GM12878 (cell line): ENCODE measurements around the gene FAP. TPM values are rescaled to one million over a fixed set of nuclear protein-coding genes. Genes with fewer than 3 reads are reported as not detected.

Experiments used
- ATAC-seq: fragments of 200-7000 bp; cut with Tn5 transposase; 3 replicates; pipeline ENCODE4 v1.9.1; 2020; ENCODE audit warnings: mild to moderate bottlenecking, moderate library complexity
- BruUV-seq: library from RNA; stranded (reverse); fragments of 400-500 nt; replicated peaks from 2 replicates; lab custom pipeline; 2021; lab: Mats Ljungman, UMichigan
- CTCF ChIA-PET: fragments of 300-600 bp; sonication (Branson Sonifier 250); formaldehyde crosslinking; extraction: SDS; loops from one replicate; lab custom pipeline; 2021; ENCODE audit warnings: inconsistent platforms; lab: Yijun Ruan, JAX
- POLR2A ChIA-PET: fragments of 350-600 bp; formaldehyde crosslinking; extraction: SDS; loops from one replicate; lab custom pipeline; 2021; ENCODE audit warnings: inconsistent platforms; lab: Charles Lee
- RAD21 ChIA-PET: fragments of 300-600 bp; sonication (Branson Sonifier 250); formaldehyde crosslinking; loops from one replicate; lab custom pipeline; 2023; ENCODE audit warnings: antibody characterized with exemption; ENCODE audit not compliant: unreplicated experiment; lab: Charles Lee
- SMC1A ChIA-PET: fragments of 300-600 bp; sonication (Branson Sonifier 250); formaldehyde crosslinking; loops from one replicate; lab custom pipeline; 2023; ENCODE audit not compliant: unreplicated experiment, uncharacterized antibody; lab: Charles Lee
- DNase-seq: peaks from one replicate; pipeline ENCODE4 v3.0.0-alpha.2; 2011; ENCODE audit warnings: low read depth, low spot score
- FAIRE-seq: peaks from 3 replicates; lab custom pipeline; 2011; peaks lifted over from hg19 to GRCh38; lab: Jason Lieb, UNC
- H2AFZ ChIP-seq: 2 replicates; pipeline ENCODE4 v1.6.0; 2011; ENCODE audit warnings: low read depth, low read length, control low read depth; ENCODE audit not compliant: control insufficient read depth
- H3K27ac ChIP-seq: 2 replicates; pipeline ENCODE4 v1.5.1; 2011; ENCODE audit warnings: control low read depth; ENCODE audit not compliant: control insufficient read depth, insufficient read depth
- H3K27me3 ChIP-seq, 2 experiments: replicated peaks in 1 of 2; 2 replicates each; pipeline versions ENCODE4 v1.6.0 to v1.6.1; 2011; ENCODE audit warnings: low read length in 1 of 2; ENCODE audit not compliant: control insufficient read depth in 2 of 2, insufficient read depth in 2 of 2
- H3K36me3 ChIP-seq, 2 experiments: 2 replicates each; pipeline ENCODE4 v1.5.1; 2011; ENCODE audit warnings: low read length in 1 of 2; ENCODE audit not compliant: control insufficient read depth in 2 of 2, insufficient read depth in 2 of 2
- H3K4me1 ChIP-seq: 2 replicates; pipeline ENCODE4 v1.6.1; 2011; ENCODE audit warnings: mild to moderate bottlenecking, low read length, moderate library complexity, mixed read lengths; ENCODE audit not compliant: control insufficient read depth, insufficient read depth
- H3K4me2 ChIP-seq: 2 replicates; pipeline ENCODE4 v1.6.0; 2011; ENCODE audit warnings: control low read depth; ENCODE audit not compliant: control insufficient read depth, insufficient read depth
- H3K4me3 ChIP-seq: fragments of 200-600 bp; sonication (generic); 2 replicates; pipeline ENCODE4 v1.5.1; 2016
- H3K79me2 ChIP-seq: 2 replicates; pipeline ENCODE4 v1.6.0; 2011; ENCODE audit warnings: low read length; ENCODE audit not compliant: control insufficient read depth, insufficient read depth
- H3K9ac ChIP-seq: 2 replicates; pipeline ENCODE4 v1.8.0; 2011; ENCODE audit warnings: low read length, control low read depth, mixed read lengths; ENCODE audit not compliant: control insufficient read depth, insufficient read depth
- H3K9me3 ChIP-seq: replicated peaks from 3 replicates; pipeline ENCODE4 v1.5.1; 2011; ENCODE audit warnings: mild to moderate bottlenecking, low read length; ENCODE audit not compliant: control insufficient read depth, insufficient read depth
- H4K20me1 ChIP-seq: 2 replicates; pipeline ENCODE4 v1.6.0; 2011; ENCODE audit not compliant: control insufficient read depth, insufficient read depth
- CBX5 ChIP-seq: sonication (generic); IDR thresholded peaks from 2 replicates; pipeline ENCODE4 v1.6.1; 2016; ENCODE audit warnings: low read depth, moderate library complexity, mild to moderate bottlenecking, inconsistent platforms
- MXI1 ChIP-seq: fragments of 150-350 bp; IDR thresholded peaks from 2 replicates; pipeline ENCODE4 v1.6.1; 2011; ENCODE audit warnings: low read depth, mild to moderate bottlenecking, inconsistent platforms, low read length, improper control_type of control experiment
- NBN ChIP-seq: fragments of 450-650 bp; IDR thresholded peaks from 2 replicates; pipeline ENCODE4 v1.6.1; 2016
- NFIC ChIP-seq: IDR thresholded peaks from 2 replicates; pipeline ENCODE4 v1.6.1; 2012; ENCODE audit warnings: low read depth, mild to moderate bottlenecking, inconsistent platforms, low read length, moderate library complexity
- NFYB ChIP-seq: IDR thresholded peaks from 2 replicates; pipeline ENCODE4 v1.6.1; 2011; ENCODE audit warnings: low read depth, mild to moderate bottlenecking, low read length, improper control_type of control experiment, moderate library complexity; ENCODE audit not compliant: insufficient read depth
- NKRF ChIP-seq: fragments of 450-650 bp; conservative IDR thresholded peaks from 2 replicates; pipeline ENCODE4 v1.6.1; 2017; ENCODE audit warnings: mild to moderate bottlenecking, moderate library complexity
- REST ChIP-seq: IDR thresholded peaks from 2 replicates; pipeline ENCODE4 v1.6.1; 2012; ENCODE audit warnings: mild to moderate bottlenecking, low read depth, low read length
- STAT1 ChIP-seq: fragments of 450-650 bp; conservative IDR thresholded peaks from 2 replicates; pipeline ENCODE4 v1.6.1; 2014; ENCODE audit warnings: antibody characterized with exemption, mild to moderate bottlenecking
- SUPT20H ChIP-seq: IDR thresholded peaks from 2 replicates; pipeline ENCODE4 v1.6.1; 2011; ENCODE audit warnings: low read depth, mild to moderate bottlenecking, low read length, moderate library complexity, borderline replicate concordance; ENCODE audit not compliant: control insufficient read depth
- TAF1 ChIP-seq: IDR thresholded peaks from 2 replicates; pipeline ENCODE4 v1.6.1; 2011; ENCODE audit warnings: mild to moderate bottlenecking, low read depth, low read length, borderline replicate concordance
- TBL1XR1 ChIP-seq: IDR thresholded peaks from 2 replicates; pipeline ENCODE4 v1.6.1; 2012; ENCODE audit warnings: low read depth, low read length, improper control_type of control experiment
- TCF7 ChIP-seq: IDR thresholded peaks from 2 replicates; pipeline ENCODE4 v1.6.1; 2014; ENCODE audit warnings: antibody characterized with exemption, borderline replicate concordance
- YBX1 ChIP-seq: fragments of 450-650 bp; IDR thresholded peaks from 2 replicates; pipeline ENCODE4 v1.6.1; 2016; ENCODE audit warnings: antibody characterized with exemption
- in situ Hi-C: fragments of 300-500 bp; cut with MboI; formaldehyde crosslinking; loops from 9 replicates; pipeline ENCODE4 v1.14.3; 2018; ENCODE audit warnings: mixed read lengths
- intact Hi-C: fragments of 100-400 bp; cut with micrococcal nuclease; formaldehyde crosslinking; loops from one replicate; pipeline ENCODE4 v1.14.2; 2022; ENCODE audit not compliant: unreplicated experiment
- polyA plus RNA-seq, 11 experiments: library from polyadenylated mRNA; depleted of rRNA in 4 of 11; unstranded in 6 of 11; stranded (reverse) in 5 of 11; fragments of >200 nt; fragmentation: Nextera tagmentation in 4 of 11; fragmentation: Illumina TruSeq in 1 of 11; extraction: Ambion mirVana in 4 of 11; extraction: Trizol in 1 of 11; gene quantifications; 1 replicate in 1 of 11; 2 replicates in 10 of 11; pipeline versions ENCODE4 v1.2.1 to v1.2.3, GENCODE V29; 2011 to 2016; ENCODE audit warnings: inconsistent platforms in 2 of 11, missing spikeins in 2 of 11, low read depth in 1 of 11
- total RNA-seq, 4 experiments: library from RNA; depleted of rRNA in 3 of 4; stranded (reverse); fragments of >200 nt in 3 of 4; fragmentation: Illumina TruSeq in 1 of 4; extraction: Trizol in 1 of 4; gene quantifications; 2 replicates each; pipeline versions ENCODE4 v1.2.1 to v1.2.3, GENCODE V29; 2013 to 2021

Gene FAP
- total and polyA plus RNA-seq, 10 of the 15 experiments (the other 5 are each of a cell fraction or from before 2014, with no cell fraction given) = 0.16 TPM; not detected in 9

GRCh38 chr2:162226836-162227235 lies 16.4 kb downstream of the FAP start:
- intact Hi-C loops = no loop called here
- H3K4me2 ChIP-seq = no peak overlapping the region
- H3K4me3 ChIP-seq = no peak overlapping the region
- H3K36me3 ChIP-seq = no peaks in the 10 kb centered on the region
- no peak for DNase-seq
- in situ Hi-C loops = no loop called here
- H3K27me3 ChIP-seq = no peaks in the 10 kb centered on the region
- no peak overlapping the region for H3K27ac ChIP-seq
- no peaks in the 10 kb centered on the region for H3K4me1 ChIP-seq
- H3K79me2 ChIP-seq = no peaks in the 10 kb centered on the region
- SMC1A ChIA-PET = interaction anchor here (0.5 to 1.2 kb wide), 4 partner anchors 32 to 682 kb away, joined by 3 read pairs; no protein-coding TSS in a partner anchor
- no peak overlapping the region for H2AFZ ChIP-seq
- H3K9me3 ChIP-seq = no peaks in the 10 kb centered on the region
- H3K9ac ChIP-seq = no peak overlapping the region
- POLR2A ChIA-PET = no interaction called here
- H4K20me1 ChIP-seq = no peaks in the 10 kb centered on the region
- CTCF ChIA-PET = interaction anchor here (3.0 kb wide), 1 partner anchor 72 kb away, joined by 13 read pairs; no protein-coding TSS in a partner anchor
- no peak for ATAC-seq
- RAD21 ChIA-PET = no interaction called here
- TF ChIP-seq TCF7 (no peak), TAF1 (no peak), YBX1 (no peak), NFIC (no peak), NKRF (no peak), MXI1 (no peak), REST (no peak), TBL1XR1 (no peak), STAT1 (no peak), CBX5 (no peak), SUPT20H (no peak), NBN (no peak), NFYB (no peak)
- no TSS peak for BruUV-seq
- FAIRE-seq = no peak
